IMR-90 (cell line): Measurements from ENCODE around the gene LRRC34. TPM values are rescaled to one million over a fixed set of nuclear protein-coding genes. Genes with fewer than 3 reads are reported as not detected.

Experiments used
- ATAC-seq: fragments of 200-7000 bp; cut with Tn5 transposase; 2 replicates; pipeline ENCODE4 v1.9.1; 2020; ENCODE audit warnings: low read depth, mild to moderate bottlenecking, moderate library complexity
- BruUV-seq: library from RNA; stranded (reverse); fragments of 400-500 nt; replicated peaks from 2 replicates; lab custom pipeline; 2021; lab: Mats Ljungman, UMichigan
- CTCF ChIA-PET: fragments of 300-600 bp; formaldehyde crosslinking; extraction: SDS; loops from one replicate; lab custom pipeline; 2021; ENCODE audit warnings: antibody characterized with exemption; lab: Yijun Ruan, JAX
- POLR2A ChIA-PET: fragments of 300-600 bp; sonication (Branson Sonifier 250); formaldehyde crosslinking; loops from one replicate; lab custom pipeline; 2022; ENCODE audit warnings: antibody characterized with exemption; ENCODE audit not compliant: unreplicated experiment; lab: Charles Lee
- DNase-seq: peaks from one replicate; pipeline ENCODE4 v3.0.0; 2013
- H2AFZ ChIP-seq: replicated peaks from 2 replicates; pipeline ENCODE3; 2013; ENCODE audit warnings: low read length, mild to moderate bottlenecking; ENCODE audit not compliant: poor library complexity
- H2AK5ac ChIP-seq: 2 replicates; pipeline ENCODE4 v1.6.1; 2013; ENCODE audit warnings: low read depth, low read length, inconsistent platforms
- H2AK9ac ChIP-seq: replicated peaks from 2 replicates; pipeline ENCODE3; 2013; ENCODE audit warnings: mild to moderate bottlenecking, low read depth, low read length, moderate library complexity; ENCODE audit not compliant: poor library complexity
- H2BK120ac ChIP-seq: 2 replicates; pipeline ENCODE4 v1.6.1; 2013; ENCODE audit warnings: low read depth, low read length, inconsistent platforms
- H2BK15ac ChIP-seq: 3 replicates; pipeline ENCODE4 v1.6.1; 2013; ENCODE audit warnings: low read depth, low read length, inconsistent platforms
- H2BK20ac ChIP-seq: 2 replicates; pipeline ENCODE4 v1.6.1; 2013; ENCODE audit warnings: low read depth, mild to moderate bottlenecking, inconsistent platforms, low read length, moderate library complexity
- H2BK5ac ChIP-seq: 2 replicates; pipeline ENCODE4 v1.6.1; 2013; ENCODE audit warnings: mild to moderate bottlenecking, low read depth, low read length, inconsistent platforms; ENCODE audit not compliant: poor library complexity, severe bottlenecking
- H3K14ac ChIP-seq: replicated peaks from 2 replicates; pipeline ENCODE4 v1.6.1; 2013; ENCODE audit warnings: low read depth, low read length, inconsistent platforms
- H3K18ac ChIP-seq: 2 replicates; pipeline ENCODE4 v1.6.1; 2013; ENCODE audit warnings: low read depth, low read length, control low read depth
- H3K23ac ChIP-seq: 2 replicates; pipeline ENCODE4 v1.6.1; 2013; ENCODE audit warnings: low read depth, low read length, inconsistent platforms
- H3K27ac ChIP-seq: 2 replicates; pipeline ENCODE4 v1.5.1; 2013; ENCODE audit warnings: mild to moderate bottlenecking, control low read depth, low read length; ENCODE audit not compliant: insufficient read depth
- H3K27me3 ChIP-seq: 2 replicates; pipeline ENCODE4 v1.6.1; 2013; ENCODE audit warnings: low read length; ENCODE audit not compliant: control insufficient read depth, insufficient read depth
- H3K36me3 ChIP-seq: 2 replicates; pipeline ENCODE4 v1.6.1; 2013; ENCODE audit warnings: low read length, mixed read lengths; ENCODE audit not compliant: control insufficient read depth, insufficient read depth
- H3K4ac ChIP-seq: 2 replicates; pipeline ENCODE4 v1.6.1; 2013; ENCODE audit warnings: low read depth, low read length, inconsistent platforms
- H3K4me1 ChIP-seq: 2 replicates; pipeline ENCODE4 v1.6.1; 2013; ENCODE audit warnings: low read length, mixed read lengths; ENCODE audit not compliant: control insufficient read depth, insufficient read depth
- H3K4me2 ChIP-seq: 2 replicates; pipeline ENCODE4 v1.6.1; 2013; ENCODE audit warnings: low read depth, mild to moderate bottlenecking, control low read depth, low read length, moderate library complexity
- H3K4me3 ChIP-seq: 2 replicates; pipeline ENCODE4 v1.5.1; 2013; ENCODE audit warnings: low read depth, mild to moderate bottlenecking, control low read depth, low read length, moderate library complexity; ENCODE audit not compliant: insufficient read depth
- H3K56ac ChIP-seq: 2 replicates; pipeline ENCODE4 v1.6.1; 2013; ENCODE audit warnings: low read length, inconsistent platforms; ENCODE audit not compliant: insufficient read depth; ENCODE audit errors: extremely low read depth
- H3K79me1 ChIP-seq, 2 experiments: 2 replicates each; pipeline ENCODE4 v1.6.1; 2013; ENCODE audit warnings: low read length in 2 of 2, inconsistent platforms in 1 of 2, low read depth in 1 of 2
- H3K9ac ChIP-seq: 2 replicates; pipeline ENCODE4 v1.6.1; 2013; ENCODE audit warnings: low read depth, low read length, control low read depth
- H3K9me1 ChIP-seq: 2 replicates; pipeline ENCODE4 v1.6.1; 2013; ENCODE audit warnings: low read length, inconsistent platforms; ENCODE audit not compliant: insufficient read depth
- H3K9me3 ChIP-seq: 2 replicates; pipeline ENCODE4 v1.6.1; 2013; ENCODE audit warnings: low read length; ENCODE audit not compliant: control insufficient read depth, insufficient read depth
- H4K20me1 ChIP-seq: 2 replicates; pipeline ENCODE4 v1.6.1; 2013; ENCODE audit warnings: low read length, inconsistent platforms; ENCODE audit not compliant: insufficient read depth
- H4K5ac ChIP-seq: 2 replicates; pipeline ENCODE4 v1.6.1; 2013; ENCODE audit warnings: mild to moderate bottlenecking, low read depth, low read length, control low read depth
- H4K8ac ChIP-seq, 2 experiments: 2 replicates each; pipeline ENCODE4 v1.6.1; 2013; ENCODE audit warnings: low read depth in 2 of 2, low read length in 2 of 2, control low read depth in 1 of 2, inconsistent platforms in 1 of 2
- H4K91ac ChIP-seq: 2 replicates; pipeline ENCODE4 v1.6.1; 2013; ENCODE audit warnings: low read depth, low read length, inconsistent platforms; ENCODE audit not compliant: insufficient read depth
- CHD1 ChIP-seq: IDR thresholded peaks from 2 replicates; pipeline ENCODE4 v1.6.1; 2012; ENCODE audit warnings: low read depth, low read length, improper control_type of control experiment
- MXI1 ChIP-seq: IDR thresholded peaks from 2 replicates; pipeline ENCODE4 v1.6.1; 2012; ENCODE audit warnings: low read depth, mild to moderate bottlenecking, low read length, moderate library complexity, borderline replicate concordance
- WGBS, 2 experiments: methylation state at CpG; one replicate each; pipeline versions ENCODE4 v1.1.5 to v1.1.7; 2013; ENCODE audit warnings: missing lambda C conversion rate in 2 of 2; ENCODE audit not compliant: insufficient read length in 1 of 2; ENCODE audit errors: extremely low coverage in 2 of 2; 5-methylcytosine and 5-hydroxymethylcytosine counted together
- dilution Hi-C: fragments of 300-500 bp; cut with HindIII; formaldehyde crosslinking; loops from one replicate; pipeline ENCODE4 v1.14.3; 2018; ENCODE audit warnings: low sequenced_read_pairs; ENCODE audit not compliant: unreplicated experiment
- in situ Hi-C: fragments of 300-500 bp; cut with MboI; formaldehyde crosslinking; loops from 3 replicates; pipeline ENCODE4 v1.14.3; 2019; ENCODE audit warnings: low sequenced_read_pairs, inconsistent platforms, mixed read lengths
- intact Hi-C: fragments of 100-400 bp; cut with micrococcal nuclease; formaldehyde crosslinking; loops from 2 replicates; pipeline ENCODE4 v1.10.0; 2022
- polyA plus RNA-seq, 3 experiments: library from polyadenylated mRNA; depleted of rRNA; stranded (reverse); fragments of >200 nt; gene quantifications; 2 replicates each; pipeline ENCODE4 v1.2.3, GENCODE V29; 2012; ENCODE audit warnings: low replicate concordance in 1 of 3
- total RNA-seq: library from RNA; depleted of rRNA; stranded (reverse); fragments of >200 nt; gene quantifications from 2 replicates; pipeline ENCODE4 v1.2.3, GENCODE V29; 2012

The LRRC34 gene
- total and polyA plus RNA-seq, 2 of the 4 experiments (the other 2 are of a cell fraction): 0.90 to 0.91 TPM

DNA sequence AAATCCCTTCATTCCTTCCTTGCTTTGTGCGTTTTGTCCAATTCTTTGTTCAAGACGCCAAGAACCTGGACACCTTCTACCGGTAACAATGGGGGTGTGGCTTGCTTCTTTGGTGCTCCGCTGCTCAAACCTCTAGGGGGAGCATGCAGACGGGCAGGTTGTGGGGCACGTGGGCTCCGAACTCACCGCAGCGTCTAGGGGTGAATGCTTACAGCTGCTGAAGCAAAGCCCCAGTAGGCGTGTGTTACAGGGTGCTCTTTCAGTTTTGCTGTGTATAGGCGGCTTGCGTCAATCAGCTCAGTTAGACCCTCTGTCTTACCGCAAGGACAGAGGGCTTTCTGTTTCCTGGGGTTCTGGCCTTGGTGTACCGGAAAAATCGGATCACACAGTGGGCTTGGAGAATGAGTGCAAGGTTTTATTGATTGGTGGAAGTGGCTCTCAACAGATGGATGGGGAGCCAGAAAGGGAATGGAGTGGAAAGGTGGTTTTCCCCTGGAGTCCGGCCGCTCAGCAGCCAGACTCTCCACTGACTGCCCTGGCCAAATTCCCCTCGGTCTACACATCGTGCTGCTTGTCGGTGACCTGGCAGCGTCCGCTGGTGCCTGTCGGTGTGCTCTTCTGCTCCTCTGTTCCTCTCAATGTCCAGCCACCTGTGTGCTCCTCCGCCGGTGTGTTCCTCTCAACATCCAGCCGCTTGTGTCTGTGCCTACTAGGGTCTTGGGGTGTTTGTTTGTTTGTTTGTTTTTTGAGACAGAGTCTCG, 1.2 kb upstream of the LRRC34 start:
- Histone ChIP-seq H3K9me1 (peaks cover 9% of the 10 kb centered on the region), H4K20me1 (no peaks in the 10 kb centered on the region), H2AK9ac (no peak overlapping the region), H2AFZ (peak overlapping the region; percentile 19), H2BK5ac (no peak overlapping the region), H4K91ac (no peak overlapping the region), H3K79me1 (peaks cover 0 to 3% of the 10 kb centered on the region in 2 experiments; a peak in 1 of 4 replicates), H3K9ac (no peak overlapping the region), H2BK120ac (no peak overlapping the region), H3K4me3 (no peak overlapping the region), H2BK15ac (no peak overlapping the region), H4K5ac (no peak overlapping the region), H3K4me2 (no peak overlapping the region; the same call in 1 of the 2 replicates), H3K14ac (no peak overlapping the region), H3K18ac (no peak overlapping the region), H2BK20ac (no peak overlapping the region), H3K9me3 (no peaks in the 10 kb centered on the region), H3K27ac (no peak overlapping the region), H3K27me3 (no peaks in the 10 kb centered on the region), H3K56ac (no peak overlapping the region), H3K36me3 (no peaks in the 10 kb centered on the region), H2AK5ac (no peak overlapping the region), H3K4me1 (peaks cover 6% of the 10 kb centered on the region), H3K4ac (no peak overlapping the region), H3K23ac (no peak overlapping the region), H4K8ac (no peak overlapping the region; a peak in 1 of 4 replicates)
- WGBS, 2 experiments: 75% methylated on average over 9 of the region's 27 CpGs; no CpG with 5 or more reads in 1 of the 2 experiments
- CTCF ChIA-PET: no interaction called here
- ATAC-seq (no peak), DNase-seq (no peak)
- in situ Hi-C loops: no loop called here
- dilution Hi-C loops: no loop called here
- intact Hi-C loops: loop anchor here (5.0 kb wide), 1 partner anchor 37 kb away; no protein-coding TSS in a partner anchor
- BruUV-seq: no TSS peak
- POLR2A ChIA-PET: no interaction called here
- no peak for TF ChIP-seq MXI1
- no peak for TF ChIP-seq CHD1
